Measurements from ENCODE around the gene LGALS16.

- TF ChIP-seq TAF1 (IDR thresholded peaks at IDR 0.05; ENCODE audit: borderline replicate concordance, low read depth, low read length) (no peak), POLR2AphosphoS5 (IDR thresholded peaks at IDR 0.05; ENCODE audit: low read depth, low read length) (no peak), POLR2A (IDR thresholded peaks at IDR 0.05; ENCODE audit: low read depth, low read length) (no peak)
These were observed 22.5 kb downstream of the LGALS16 start for GRCh38 chr19:39677961-39678889.
